Prostate gland (tissue), 2 donors: ENCODE data around the gene MACO1.
"Not testable (repeated sequence)": the region's sequence is repeated elsewhere in the genome, so short reads cannot be mapped to it uniquely, and the experiment has no call there.

Source experiments
- CTCF ChIP-seq, 4 experiments: fragments of 200-600 bp in 2 of 4; fragments of 450-650 bp in 2 of 4; sonication (generic) in 2 of 4; IDR thresholded peaks; 1 replicate in 3 of 4; 2 replicates in 1 of 4; pipeline ENCODE4 v1.5.1; 2016 to 2019; ENCODE audit warnings: antibody characterized with exemption in 4 of 4, mild to moderate bottlenecking in 2 of 4, moderate library complexity in 2 of 4
- POLR2A ChIP-seq: fragments of 450-650 bp; IDR thresholded peaks from one replicate; pipeline ENCODE4 v1.6.1; 2016; ENCODE audit warnings: antibody characterized with exemption, mild to moderate bottlenecking

- TF ChIP-seq POLR2A; CTCF (IDR thresholded peaks at IDR 0.05): not testable (repeated sequence)
Observed at GRCh38 chr1:25409641-25410427, 20.9 kb upstream of the MACO1 start.
